GM23248 (cell line): ENCODE results near the gene TEX10.

ENCODE experiments used
- EZH2 ChIP-seq: fragments of 200-600 bp; sonication (generic); IDR thresholded peaks from 2 replicates; pipeline ENCODE4 v1.6.1; 2018; ENCODE audit warnings: antibody characterized with exemption, mild to moderate bottlenecking; ENCODE audit not compliant: insufficient read depth, poor library complexity, severe bottlenecking
- EZH2phosphoT487 ChIP-seq: fragments of 200-600 bp; sonication (generic); IDR thresholded peaks from 2 replicates; pipeline ENCODE4 v1.6.1; 2018; ENCODE audit warnings: antibody characterized with exemption, moderate library complexity, mild to moderate bottlenecking, low read depth; ENCODE audit not compliant: insufficient read depth

DNA sequence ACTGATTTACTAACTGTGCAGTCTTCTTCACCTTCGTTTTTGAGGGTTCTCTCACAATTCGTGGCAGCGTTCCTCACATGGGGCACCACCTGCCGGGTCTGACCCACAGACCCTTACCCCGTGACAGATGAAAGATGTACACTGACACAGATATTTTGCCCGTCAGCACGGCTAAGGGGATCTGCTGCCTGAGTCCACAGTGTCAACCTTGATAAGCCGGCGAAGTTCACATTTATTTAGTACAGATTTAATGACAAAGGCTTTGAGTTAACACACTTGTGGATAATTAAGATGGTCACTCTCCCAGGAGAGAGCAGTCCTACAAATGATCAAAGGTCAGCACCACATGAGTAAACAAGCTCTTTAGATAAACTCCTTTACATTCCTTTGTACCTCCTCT lies 15.9 kb upstream of the TEX10 start:
- no peak for TF ChIP-seq EZH2phosphoT487
- no peak for TF ChIP-seq EZH2
